Measurements from ENCODE around the gene ZNF467. TPM values are rescaled to one million over a fixed set of nuclear protein-coding genes. Genes with fewer than 3 reads are reported as not detected.

The ZNF467 gene
- total and polyA plus RNA-seq, 2 donors (not counting 3 experiments of a cell fraction or from before 2014, with no cell fraction given) = 4.2 to 8.9 TPM

GRCh38 chr7:149818536-149818840, 45.1 kb upstream of the ZNF467 start:
- dilution Hi-C loops (cut with MboI; ENCODE audit: extremely low pct_ligation_motif_present, low sequenced_read_pairs) (no loop called here), intact Hi-C loops (cut with micrococcal nuclease) (no loop called here)
- ChIA-PET POLR2A (no interaction called here), CTCF (interaction anchor here (1.1 kb wide), 1 partner anchor 11 kb away, joined by 4 read pairs; no protein-coding TSS in a partner anchor)
- Histone ChIP-seq H3K9me3 (replicated peaks; ENCODE audit: control insufficient read depth, insufficient read depth, low read length) (no peaks in the 10 kb centered on the region), H3K27ac (ENCODE audit: insufficient read depth, low read depth, low read length) (no peak overlapping the region), H3K36me3 (ENCODE audit: control insufficient read depth in 2 of 2, extremely low read depth in 1 of 2, insufficient read depth in 2 of 2, low read length in 2 of 2) (no peaks in the 10 kb centered on the region), H4K20me1 (replicated peaks; ENCODE audit: control insufficient read depth, extremely low read depth, insufficient read depth, low read length) (no peaks in the 10 kb centered on the region), H3K4me2 (ENCODE audit: insufficient read depth, low read length) (no peak overlapping the region), H3K79me2 (ENCODE audit: control insufficient read depth, insufficient read depth, low read length) (no peaks in the 10 kb centered on the region), H3K9me1 (replicated peaks; ENCODE audit: control insufficient read depth, extremely low read depth, insufficient read depth, low read length) (no peaks in the 10 kb centered on the region), H3K4me3 (replicated peaks in 1 of 3; ENCODE audit: insufficient read depth in 1 of 3, low read depth in 1 of 3, low read length in 3 of 3) (no peak overlapping the region), H3K4me1 (ENCODE audit: control insufficient read depth, extremely low read depth, insufficient read depth, low read length) (no peaks in the 10 kb centered on the region), H3K9ac (replicated peaks; ENCODE audit: extremely low read depth, insufficient read depth, low read length) (no peak overlapping the region), H2AFZ (ENCODE audit: low read depth, low read length) (no peak overlapping the region), H3K27me3 (ENCODE audit: control insufficient read depth in 2 of 2, insufficient read depth in 2 of 2, low read length in 2 of 2) (no peaks in the 10 kb centered on the region)
- BruUV-seq (replicated peaks) = no TSS peak
- FAIRE-seq (no peak), DNase-seq (ENCODE audit: low read depth, low spot score) (no peak)
- no peak for TF ChIP-seq EZH2 (IDR thresholded peaks at IDR 0.05; ENCODE audit: borderline replicate concordance, low read depth, low read length, severe bottlenecking)
- TF ChIP-seq POLR2AphosphoS5 (IDR thresholded peaks at IDR 0.05; ENCODE audit: insufficient read depth, low read depth, low read length) = no peak
- TF ChIP-seq, protein P1, sequence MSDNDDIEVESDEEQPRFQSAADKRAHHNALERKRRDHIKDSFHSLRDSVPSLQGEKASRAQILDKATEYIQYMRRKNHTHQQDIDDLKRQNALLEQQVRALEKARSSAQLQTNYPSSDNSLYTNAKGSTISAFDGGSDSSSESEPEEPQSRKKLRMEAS (IDR thresholded peaks at IDR 0.05; ENCODE audit: insufficient read depth, insufficient read length) = no peak
- TF ChIP-seq JUN (IDR thresholded peaks at IDR 0.05; ENCODE audit: borderline replicate concordance, insufficient read depth, insufficient read length, low read depth) = no peak
- TF ChIP-seq, protein P2, sequence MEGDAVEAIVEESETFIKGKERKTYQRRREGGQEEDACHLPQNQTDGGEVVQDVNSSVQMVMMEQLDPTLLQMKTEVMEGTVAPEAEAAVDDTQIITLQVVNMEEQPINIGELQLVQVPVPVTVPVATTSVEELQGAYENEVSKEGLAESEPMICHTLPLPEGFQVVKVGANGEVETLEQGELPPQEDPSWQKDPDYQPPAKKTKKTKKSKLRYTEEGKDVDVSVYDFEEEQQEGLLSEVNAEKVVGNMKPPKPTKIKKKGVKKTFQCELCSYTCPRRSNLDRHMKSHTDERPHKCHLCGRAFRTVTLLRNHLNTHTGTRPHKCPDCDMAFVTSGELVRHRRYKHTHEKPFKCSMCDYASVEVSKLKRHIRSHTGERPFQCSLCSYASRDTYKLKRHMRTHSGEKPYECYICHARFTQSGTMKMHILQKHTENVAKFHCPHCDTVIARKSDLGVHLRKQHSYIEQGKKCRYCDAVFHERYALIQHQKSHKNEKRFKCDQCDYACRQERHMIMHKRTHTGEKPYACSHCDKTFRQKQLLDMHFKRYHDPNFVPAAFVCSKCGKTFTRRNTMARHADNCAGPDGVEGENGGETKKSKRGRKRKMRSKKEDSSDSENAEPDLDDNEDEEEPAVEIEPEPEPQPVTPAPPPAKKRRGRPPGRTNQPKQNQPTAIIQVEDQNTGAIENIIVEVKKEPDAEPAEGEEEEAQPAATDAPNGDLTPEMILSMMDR (IDR thresholded peaks at IDR 0.05; ENCODE audit: extremely low read depth in 1 of 2, insufficient read depth in 1 of 2, low read depth in 1 of 2, low read length in 2 of 2) = no peak
- no peak for TF ChIP-seq POLR2A (IDR thresholded peaks at IDR 0.05; ENCODE audit: low read depth, low read length)
- TF ChIP-seq GATA2 (IDR thresholded peaks at IDR 0.05; ENCODE audit: insufficient read depth, insufficient read length, low read depth, low read length) = no peak
- TF ChIP-seq FOS (IDR thresholded peaks at IDR 0.05; ENCODE audit: borderline replicate concordance, insufficient read depth, low read length) = no peak
- TF ChIP-seq MYC (IDR thresholded peaks at IDR 0.05; ENCODE audit: low read depth, low read length) = no peak

Data from endothelial cell of umbilical vein (primary cell).